GM19468 (cell line): Measurements from ENCODE around the gene ANKRD18A.

Experiments
- ATAC-seq: cut with Tn5 transposase; IDR thresholded peaks from one replicate; pipeline ENCODE4 v1.9.1; 2021; ENCODE audit warnings: mild to moderate bottlenecking, moderate library complexity, moderate number of reproducible peaks; ENCODE audit not compliant: unreplicated experiment; ENCODE audit errors: extremely low read depth

Gene ANKRD18A

DNA sequence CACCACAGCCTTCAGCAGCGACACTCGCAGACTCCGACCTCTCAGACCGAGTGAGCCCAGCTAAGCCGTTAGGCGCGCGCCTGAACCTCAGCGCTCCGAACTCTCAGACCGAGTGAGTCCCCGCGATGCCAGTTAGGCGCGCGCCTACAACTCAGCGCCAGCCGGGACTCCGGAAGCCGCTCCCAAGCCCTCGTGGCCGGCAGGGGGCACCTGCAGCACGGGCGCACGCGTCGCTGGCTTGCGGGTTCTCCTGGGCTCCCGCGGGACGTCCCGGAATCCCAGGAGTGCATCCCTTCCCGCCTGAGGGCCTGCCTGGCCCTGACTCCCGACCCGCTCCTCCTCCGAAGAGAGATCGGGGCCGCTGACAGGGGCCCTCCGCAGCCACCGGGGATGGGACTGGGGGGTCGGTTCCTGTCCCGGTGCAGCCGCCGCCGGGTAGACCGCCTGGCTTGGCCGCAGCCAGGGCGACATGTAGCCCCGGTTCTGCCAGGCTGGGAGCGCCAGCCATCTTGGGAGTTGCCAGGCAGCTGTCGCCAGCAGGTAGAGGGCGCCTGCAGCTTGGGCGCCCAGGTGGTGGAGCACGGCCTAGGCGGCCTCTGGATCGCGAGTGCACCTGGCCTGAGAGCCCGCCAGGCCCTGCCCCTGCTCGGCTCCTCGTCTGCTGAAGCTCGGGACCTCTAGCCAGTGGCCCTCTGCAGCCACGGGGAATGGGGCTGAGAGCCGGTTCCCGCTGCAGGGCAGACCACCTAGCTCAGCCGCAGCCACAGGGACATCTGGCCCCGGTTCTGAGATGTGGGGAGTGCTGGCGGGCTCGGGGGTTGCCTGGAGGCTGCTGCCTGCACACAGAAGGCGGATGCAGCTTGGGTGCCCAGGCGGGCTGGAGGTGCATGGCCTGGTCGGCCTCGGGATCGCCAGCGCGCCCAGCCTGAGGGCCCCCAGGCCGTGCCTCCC is at the start of gene ANKRD18A:
Gene ANKRD18A, minus strand, starts transcription at position 114 of the 951 bp plus-strand sequence. CDS start 311 bp downstream, outside the sequence.
- ATAC-seq, result no peak

DNA sequence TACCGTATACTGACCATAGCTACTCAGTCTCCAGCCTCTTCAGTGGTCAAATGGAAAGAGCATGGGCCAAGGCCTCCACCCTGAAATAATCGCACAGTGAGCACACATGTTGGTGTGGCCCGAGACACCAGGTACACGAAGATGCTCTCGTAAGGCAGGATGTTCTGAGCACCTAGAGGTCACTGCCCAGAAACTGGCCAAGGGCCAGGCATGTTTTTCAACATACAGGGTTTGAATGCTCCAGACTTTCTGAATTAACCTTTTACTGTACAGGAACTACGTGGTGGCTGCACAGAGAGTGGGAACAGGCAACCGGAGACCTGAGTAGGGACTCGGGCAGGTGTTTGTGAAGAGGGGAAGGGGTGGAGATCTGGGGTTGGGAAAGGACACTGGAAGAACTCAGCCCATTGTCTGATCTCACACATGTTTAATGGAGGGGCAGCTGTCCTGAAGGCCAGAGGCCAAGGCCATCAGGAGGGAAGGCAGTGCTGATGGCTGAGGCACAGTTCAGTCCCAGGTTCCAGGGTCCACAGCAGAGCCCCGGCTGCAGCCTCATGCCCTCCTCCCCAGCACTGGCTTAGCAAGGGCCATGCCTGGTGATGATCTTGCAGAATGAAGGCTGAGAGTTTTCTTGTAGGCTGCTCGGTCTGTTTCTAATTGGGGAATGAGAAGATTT is 48.5 kb upstream of the ANKRD18A start:
- ATAC-seq, result no peak

DNA sequence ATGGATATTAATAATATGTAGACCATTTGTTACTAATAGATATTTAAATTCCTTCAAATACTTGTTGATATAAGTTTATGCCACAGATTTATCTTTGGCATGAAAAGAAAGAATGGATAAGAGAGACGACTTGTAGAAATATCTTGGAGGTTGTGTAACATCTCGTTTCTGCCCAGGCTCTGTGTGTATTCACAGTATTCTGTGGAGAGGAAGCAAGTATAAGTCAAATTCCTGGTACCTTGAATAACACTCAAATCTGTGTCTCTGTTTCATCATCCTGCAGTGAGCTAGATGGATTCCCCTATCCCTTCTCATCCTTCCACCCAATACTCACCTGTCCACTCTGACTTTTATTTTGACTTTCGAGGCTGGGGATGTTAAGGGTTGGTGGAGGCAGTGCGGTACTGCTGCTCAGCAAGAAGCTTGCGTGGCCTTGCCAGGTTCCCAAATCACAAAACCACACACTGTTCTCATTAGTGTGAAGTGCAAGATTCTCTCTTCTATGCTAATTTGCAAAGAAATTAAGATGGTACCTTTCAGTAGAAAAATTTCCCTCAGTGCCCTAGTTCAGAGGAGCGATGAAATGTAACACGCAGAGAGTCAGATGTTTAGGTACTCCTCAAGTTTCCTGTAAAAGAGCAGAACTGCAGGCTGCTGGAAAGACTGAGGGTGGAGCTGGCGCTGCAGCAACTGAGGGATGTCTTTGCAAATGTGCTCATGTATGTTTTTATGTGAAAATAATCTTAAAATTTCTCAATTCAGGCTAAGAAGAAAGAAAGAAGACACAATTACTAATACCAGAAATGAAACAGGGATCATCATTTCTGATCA is 42.6 kb upstream of the ANKRD18A start:
- ATAC-seq, result no peak

DNA sequence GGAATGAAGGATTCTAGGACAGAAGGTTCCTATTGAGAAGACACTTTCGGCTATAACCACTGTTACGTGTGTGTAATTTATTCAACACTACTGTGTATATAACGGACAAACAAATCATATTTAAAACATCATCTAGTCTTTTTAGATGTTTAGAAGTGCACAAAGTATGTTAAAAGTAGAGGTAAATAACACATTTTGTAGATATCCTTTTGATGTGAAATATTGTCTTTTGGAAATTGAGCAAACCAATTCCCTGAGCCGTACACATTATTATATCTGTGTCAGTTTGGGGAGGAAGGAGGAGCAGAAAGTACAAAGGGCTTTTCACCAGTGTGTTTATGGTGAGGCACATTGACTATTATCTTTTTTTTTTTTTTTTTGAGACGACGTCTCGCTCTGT is 39.1 kb upstream of the ANKRD18A start:
- no peak for ATAC-seq

DNA sequence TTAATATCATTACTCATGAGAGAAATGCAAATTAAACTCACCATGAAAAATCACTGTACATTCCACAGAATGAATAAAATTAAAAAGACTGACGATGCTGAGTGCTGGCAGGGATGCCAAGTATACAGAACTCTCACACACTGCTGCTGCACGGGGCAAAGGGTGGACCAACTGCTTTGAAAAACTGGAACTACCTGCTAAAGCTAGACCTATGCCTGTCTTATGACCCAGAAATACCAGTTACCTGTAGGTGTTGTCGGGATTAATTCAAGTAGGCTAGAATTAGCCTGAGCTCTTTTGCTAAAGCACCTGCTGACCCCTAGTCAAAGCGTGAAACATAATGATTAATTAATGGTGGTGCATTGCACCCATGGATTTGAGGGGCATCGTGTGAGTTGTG is 36.5 kb upstream of the ANKRD18A start:
- no peak for ATAC-seq

DNA sequence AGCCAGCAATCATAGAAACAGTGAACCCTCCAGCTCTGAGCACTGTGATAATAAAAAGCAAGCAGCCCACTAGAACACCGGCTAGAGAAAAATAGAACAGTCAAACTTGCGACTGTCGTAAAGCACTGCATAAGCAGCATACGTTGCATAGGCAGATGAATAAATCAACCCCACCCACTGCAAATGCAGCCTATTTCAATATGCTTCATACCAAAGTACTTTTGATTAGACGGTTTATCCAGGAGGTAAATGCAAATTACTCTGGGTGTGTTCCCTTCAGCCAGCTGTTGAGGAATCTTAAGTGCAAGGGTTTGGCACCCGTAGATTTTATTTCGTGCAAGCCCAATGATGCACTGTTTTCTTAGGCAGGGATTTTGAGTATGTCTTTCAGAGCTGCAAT is 32.1 kb upstream of the ANKRD18A start:
- ATAC-seq, result no peak

DNA sequence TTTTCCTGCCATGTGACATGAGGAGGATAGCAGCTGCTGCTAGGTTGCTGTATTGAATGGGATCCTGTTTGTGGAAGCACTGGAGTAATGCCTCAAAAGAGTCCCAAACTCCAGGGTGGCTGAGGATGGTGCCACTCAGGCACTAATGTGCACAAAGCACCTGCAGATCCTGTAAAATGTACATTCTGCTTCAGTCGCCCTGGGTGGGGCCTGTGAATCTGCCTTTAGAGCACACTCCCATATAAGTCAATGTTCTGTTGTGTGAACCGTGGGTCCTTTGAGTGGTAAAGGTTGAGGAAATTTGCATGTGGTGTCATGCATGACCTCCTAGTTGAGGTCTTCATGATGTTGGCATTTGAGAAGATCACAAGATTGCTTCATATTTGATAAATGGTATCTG is 31.6 kb upstream of the ANKRD18A start:
- ATAC-seq, result no peak

DNA sequence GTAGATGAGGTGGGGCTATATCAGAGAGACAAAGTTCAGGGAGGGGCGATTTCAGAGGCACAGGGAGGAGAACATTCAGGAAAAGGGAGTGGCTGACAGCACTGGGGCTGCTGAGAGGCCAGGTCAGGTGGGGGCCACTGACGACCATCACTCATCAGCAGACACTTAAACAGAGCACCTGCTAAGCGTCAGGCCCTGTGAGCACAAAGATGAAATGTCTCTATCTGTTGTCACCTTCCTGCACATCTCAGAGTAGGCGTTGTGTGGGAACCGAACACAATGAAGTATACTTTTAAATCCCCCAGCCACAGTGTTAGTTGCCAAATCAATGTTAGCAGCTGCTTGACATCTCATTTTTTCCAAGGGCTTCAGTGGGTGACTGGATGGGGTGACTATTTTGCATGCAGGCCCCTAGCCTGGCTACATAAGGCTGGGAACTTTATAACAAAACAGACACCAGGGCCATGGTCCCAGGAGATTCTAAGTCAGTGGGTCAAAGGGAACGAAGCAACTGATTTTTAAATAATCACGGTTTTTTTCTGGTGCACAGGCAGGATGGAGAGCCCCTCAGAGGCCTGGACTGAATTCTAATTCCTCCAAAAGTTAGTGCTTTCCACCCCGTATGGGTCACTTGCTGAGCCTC is 31.1 kb upstream of the ANKRD18A start:
- ATAC-seq, result no peak

DNA sequence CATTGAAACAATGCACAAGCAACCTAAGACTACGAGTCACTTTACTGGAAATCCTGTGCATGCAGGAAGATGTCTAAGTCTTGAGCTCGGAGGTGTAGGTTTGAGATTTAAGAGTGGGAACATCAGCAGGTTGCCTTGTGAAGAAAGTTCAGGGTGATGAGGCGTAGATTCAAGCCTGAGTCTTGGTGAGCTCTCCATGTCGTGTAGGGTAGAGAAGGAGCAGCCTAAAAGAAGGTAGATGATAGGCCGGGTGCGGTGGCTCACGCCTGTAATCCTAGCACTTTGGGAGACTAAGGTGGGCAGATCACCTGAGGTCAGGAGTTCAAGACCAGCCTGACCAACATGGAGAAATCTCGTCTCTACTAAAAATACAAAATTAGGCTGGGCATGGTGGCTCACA is 30.2 kb upstream of the ANKRD18A start:
- no peak for ATAC-seq

DNA sequence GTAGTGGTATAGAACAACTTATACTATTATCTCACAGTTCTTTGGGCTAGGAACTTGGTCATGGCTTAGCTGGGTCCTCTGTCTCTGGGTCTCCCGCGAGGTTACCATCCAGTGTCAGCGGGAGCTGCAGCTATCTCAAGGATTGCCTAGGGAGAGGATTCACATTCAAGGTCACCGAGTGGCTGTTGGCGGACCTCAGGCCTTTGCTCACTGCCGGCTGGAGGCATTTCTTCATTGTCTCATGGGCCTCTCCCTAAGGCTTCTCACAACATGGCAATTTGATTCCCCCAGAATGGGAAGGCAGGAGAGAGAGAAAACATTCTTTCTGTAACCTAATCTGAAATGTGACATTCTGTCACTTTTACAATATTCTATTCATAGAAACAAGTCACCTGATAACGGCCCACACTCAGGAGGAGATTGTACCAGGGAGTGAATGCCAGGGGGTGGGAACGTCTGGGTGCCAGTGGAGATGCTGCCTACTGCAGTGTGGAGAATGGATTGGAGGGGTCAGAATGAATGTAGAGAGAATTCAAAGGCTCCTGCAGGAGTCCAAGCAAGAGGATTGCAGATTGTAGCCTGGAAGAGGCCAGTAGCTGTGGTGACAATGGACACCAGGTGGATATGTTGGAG is 29.5 kb upstream of the ANKRD18A start:
- ATAC-seq, result no peak

DNA sequence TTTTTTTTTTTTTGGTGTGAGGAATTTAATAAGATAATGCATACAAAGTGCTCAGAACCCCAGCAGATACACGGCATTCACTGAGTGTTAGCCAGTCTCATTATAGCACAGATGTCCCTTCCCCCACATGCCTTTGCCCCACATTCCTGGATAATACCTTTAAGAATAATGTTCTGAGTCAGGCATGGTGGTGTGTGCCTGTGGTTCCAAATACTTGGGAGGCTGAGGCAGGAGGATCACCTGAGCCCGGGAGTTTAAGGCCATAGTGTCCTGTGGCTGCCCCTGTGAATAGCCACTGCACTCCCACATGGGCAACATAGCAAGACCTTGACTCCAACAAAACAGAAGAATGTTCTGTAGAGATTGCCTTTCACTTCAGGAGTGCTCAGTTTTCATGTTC is 24.2 kb upstream of the ANKRD18A start:
- ATAC-seq, result no peak

DNA sequence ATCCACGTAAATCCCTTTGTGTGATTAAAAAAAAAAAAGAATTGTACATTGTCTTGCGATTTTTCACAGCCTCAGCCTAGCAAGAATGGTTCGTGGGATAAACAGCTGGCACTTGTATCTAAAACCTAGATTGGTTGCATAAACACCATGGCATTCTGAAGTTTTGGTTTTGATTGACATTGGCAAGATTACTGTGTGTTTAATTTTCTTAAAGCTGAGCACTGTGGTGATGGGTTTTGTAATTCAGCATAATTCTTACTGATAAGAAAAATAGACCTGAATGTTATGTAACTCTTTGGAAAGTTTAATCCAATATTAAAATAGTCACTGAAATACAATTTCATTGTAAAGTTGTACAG is 23.4 kb upstream of the ANKRD18A start:
- no peak for ATAC-seq

DNA sequence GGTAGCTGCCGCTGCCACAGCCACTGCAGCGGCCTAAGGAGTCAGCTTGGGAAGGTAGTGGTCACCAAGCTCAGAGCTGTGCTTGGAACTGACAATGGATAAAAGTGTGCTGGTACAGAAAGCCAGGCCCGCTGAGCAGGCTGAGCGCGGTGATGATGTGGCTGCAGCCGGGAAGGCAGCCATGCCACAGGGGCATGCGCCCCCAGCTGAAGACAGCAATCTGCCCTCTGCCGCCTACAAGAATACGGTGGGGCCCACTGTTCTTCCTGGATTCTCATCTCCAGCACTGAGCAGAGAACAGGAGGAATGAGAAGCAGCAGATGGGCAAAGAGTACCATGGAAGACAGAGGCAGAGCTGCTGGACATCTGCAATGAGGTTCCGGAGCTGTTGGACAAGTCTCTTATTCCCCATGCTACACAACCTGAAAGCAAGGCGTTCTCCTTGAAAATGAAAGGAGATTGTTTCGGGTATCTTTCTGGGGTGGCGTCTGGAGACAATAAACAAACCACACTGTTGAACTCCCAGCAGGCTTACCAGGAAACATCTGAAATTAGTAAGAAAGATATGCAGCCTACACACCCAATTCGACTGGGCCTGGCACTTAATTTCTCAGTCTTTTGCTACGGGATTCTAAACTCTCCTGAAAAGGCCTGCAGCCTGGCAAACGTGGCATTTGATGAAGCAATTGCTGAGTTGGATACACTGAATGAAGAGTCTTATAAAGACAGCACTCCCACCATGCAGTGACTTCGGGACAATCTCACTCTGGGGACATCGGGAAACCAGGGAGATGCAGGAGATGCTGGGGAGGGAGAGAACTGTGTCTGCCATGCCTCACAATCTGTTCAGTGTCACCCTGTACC is 22.8 kb upstream of the ANKRD18A start:
- no peak for ATAC-seq

DNA sequence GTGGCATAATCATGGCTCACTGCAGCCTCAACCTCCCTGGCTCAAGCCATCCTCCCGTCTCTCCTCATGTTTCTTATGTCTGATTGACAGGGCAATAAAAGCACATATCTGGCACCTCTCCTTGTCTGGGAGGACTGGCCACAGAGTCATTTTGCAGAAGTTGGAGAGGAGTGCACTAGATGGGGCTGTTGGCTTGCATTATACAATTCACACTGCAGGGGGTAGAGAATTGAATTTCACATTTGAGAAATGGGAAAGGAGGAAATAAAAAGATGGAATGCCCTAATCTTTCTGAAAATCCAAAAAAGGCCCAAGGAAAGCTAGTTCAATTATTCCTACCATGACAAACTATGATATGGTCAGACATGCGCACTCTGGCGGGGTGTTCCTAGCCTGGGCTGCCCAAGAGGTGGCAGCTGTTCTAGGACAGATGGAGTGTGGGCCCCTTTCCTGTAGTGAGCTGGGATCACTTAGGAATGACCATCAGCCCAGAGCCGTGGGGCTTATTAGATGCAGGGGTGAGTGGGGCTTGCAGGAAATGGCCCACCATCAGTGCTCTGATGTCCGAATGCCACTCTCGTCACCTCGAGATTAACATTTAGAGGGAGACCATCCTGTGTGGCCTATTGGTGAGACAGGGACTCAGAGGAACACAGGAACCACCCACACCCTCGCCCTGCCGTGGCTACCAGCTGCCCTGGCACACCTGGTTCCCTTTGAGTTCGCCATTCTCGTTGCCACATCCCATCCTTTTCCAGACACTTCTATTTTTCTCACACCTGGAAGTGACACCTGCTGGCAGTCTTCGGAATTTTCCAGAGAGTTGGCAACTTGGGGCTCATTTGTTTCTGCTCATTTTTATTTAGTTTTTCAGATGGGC is 21.8 kb upstream of the ANKRD18A start:
- no peak for ATAC-seq

DNA sequence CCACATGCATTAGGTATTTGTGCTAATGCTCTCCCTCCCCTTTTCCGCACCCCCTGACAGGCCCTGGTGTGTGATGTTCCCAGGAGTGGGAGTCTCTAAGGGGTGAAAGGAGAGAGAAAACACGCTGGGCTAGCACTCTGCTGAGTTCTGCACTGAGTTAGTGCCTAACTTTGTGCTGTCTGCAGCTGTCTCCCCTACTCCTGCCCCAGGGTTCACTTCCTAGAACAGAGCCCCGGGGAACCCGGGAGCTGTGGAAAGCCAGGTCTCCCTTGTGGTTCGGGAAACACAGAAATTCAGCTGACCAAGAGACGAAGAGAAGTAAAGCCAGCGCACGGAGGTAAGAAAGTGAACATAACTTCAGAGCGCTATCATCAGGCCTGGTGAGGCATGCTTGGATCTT is 20.7 kb upstream of the ANKRD18A start:
- ATAC-seq, result no peak

DNA sequence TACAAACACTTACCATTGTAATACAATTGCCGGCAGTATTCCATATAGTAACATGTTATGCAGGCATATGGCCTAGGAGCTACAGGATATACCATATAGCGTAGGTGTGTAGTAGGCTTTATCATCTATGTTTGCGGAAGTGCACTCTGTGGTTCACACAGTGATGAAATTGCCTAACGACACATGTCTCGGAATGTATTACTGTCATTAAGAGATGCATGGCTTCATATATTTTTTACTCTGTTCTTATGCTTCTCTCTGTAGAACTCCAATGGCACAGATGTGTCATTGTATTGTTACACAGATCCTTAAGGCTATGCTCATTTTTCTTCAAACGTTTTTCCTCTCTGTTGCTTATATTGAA is 19.2 kb upstream of the ANKRD18A start:
- no peak for ATAC-seq

DNA sequence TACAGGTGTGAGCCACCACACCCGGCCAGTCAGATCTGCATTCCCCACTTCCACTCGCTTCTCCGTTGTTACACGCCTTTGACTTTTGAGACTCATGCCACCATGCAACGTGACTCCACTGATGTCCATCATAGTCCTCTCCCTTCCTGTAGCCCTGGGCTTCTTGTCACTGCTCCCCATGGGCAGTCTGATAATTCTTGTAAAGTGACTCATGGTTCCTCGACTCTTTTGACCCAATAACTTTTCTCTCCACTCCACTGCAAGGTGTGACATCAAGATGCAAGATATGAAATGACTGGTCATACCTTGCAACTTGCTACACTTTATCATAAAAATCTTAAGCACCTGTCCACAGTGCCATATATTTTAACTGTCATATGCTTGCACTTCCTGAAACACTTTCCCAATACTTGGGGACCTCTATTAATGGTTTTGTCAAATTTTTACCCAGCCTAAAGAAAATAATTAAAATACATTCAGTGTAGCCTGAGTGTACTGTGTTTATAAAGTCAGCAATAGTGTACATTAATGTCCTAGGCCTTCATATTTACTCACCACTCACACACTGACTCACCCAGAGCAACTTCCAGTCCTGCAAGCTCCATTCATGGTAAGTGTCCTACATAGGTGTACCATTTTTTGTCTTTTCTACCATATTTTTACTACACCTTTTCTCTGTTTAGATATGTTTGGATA is 18.6 kb upstream of the ANKRD18A start:
- ATAC-seq, result no peak
